ENCODE data around the gene ASCC2. TPM values are rescaled to one million over a fixed set of nuclear protein-coding genes. Genes with fewer than 3 reads are reported as not detected.
"Not testable (repeated sequence)": the region's sequence is repeated elsewhere in the genome, so short reads cannot be mapped to it uniquely, and the experiment has no call there.

The ASCC2 gene
- total RNA-seq, 1 donor from 2014 or later = 58.2 TPM

DNA sequence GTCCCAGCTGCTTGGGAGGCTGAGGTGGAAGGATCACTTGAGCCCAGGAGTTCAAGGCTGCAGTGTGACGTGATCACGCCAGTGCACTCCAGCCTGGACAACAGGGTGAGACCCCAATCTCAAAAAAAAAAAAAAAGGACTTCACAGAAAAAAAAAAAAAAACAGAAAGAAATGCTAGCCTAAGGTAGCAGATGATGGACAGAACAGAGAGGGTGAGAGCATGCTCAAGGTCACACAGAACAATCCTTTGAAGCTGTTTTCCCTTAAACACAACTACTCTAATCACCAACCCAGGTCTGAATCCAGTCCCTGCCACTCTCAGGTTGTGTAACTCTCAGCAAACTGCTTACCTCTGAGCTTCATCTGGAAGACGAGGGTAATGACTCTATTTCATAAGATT lies 81.0 kb downstream of the ASCC2 start:
- Mint-ChIP-seq H3K27me3 (ENCODE audit: low read depth) (no peaks in the 10 kb centered on the region), H3K27ac (no peak overlapping the region), H3K4me3 (no peak overlapping the region), H3K9me3 (no peaks in the 10 kb centered on the region), H3K36me3 (no peaks in the 10 kb centered on the region), H3K4me1 (no peaks in the 10 kb centered on the region)
- TF ChIP-seq, protein P1, sequence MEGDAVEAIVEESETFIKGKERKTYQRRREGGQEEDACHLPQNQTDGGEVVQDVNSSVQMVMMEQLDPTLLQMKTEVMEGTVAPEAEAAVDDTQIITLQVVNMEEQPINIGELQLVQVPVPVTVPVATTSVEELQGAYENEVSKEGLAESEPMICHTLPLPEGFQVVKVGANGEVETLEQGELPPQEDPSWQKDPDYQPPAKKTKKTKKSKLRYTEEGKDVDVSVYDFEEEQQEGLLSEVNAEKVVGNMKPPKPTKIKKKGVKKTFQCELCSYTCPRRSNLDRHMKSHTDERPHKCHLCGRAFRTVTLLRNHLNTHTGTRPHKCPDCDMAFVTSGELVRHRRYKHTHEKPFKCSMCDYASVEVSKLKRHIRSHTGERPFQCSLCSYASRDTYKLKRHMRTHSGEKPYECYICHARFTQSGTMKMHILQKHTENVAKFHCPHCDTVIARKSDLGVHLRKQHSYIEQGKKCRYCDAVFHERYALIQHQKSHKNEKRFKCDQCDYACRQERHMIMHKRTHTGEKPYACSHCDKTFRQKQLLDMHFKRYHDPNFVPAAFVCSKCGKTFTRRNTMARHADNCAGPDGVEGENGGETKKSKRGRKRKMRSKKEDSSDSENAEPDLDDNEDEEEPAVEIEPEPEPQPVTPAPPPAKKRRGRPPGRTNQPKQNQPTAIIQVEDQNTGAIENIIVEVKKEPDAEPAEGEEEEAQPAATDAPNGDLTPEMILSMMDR (IDR thresholded peaks at IDR 0.05; ENCODE audit: unreplicated experiment) = no peak
- DNase-seq (ENCODE audit: low spot score in 2 of 2, unreplicated experiment in 2 of 2) = no peak

DNA sequence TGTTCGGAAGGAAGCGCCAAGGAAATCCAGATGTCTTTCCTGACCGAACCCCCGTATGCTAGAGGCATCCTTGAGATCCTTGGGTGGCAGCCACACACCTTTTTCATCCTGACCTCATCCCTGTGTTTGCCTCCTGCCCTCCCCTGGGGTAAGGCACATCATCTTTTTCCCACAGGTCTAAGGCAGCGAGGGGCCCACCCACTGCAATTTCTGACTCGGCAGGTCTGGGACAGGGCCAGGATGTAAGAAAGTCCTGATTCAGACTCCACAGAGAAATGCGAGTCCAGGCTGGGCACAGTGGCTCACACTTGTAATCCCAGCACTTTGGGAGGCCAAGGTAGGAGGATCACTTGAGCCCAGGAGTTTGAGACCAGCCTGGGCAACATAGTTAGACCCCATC lies 81.7 kb downstream of the ASCC2 start:
- no peak overlapping the region for H3K27ac Mint-ChIP-seq

DNA sequence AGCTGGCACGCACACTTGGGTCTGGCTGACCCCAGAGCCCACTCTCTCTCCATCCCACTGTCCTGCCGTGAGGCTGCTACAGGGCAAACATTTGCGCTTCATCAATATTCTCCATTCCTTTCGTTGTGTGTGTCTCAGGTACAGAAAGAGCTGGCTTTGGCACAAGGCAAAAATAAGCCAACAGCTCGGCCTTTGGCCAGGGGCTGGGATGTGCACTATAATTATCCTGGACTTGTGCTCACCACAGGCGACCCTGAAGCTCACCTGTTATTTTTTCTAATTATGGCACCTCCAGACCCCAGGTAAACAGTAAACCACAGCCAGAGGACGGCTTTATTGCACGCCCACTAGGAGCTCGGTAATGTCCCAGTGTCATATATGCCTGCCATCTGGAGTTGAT lies 82.2 kb downstream of the ASCC2 start:
- no peak overlapping the region for H3K27ac Mint-ChIP-seq

More for the DNA sequence above, 81.7 kb downstream of the ASCC2 start:
- TF ChIP-seq, protein P1 (IDR thresholded peaks at IDR 0.05; ENCODE audit: unreplicated experiment) = no peak
- no peaks in the 10 kb centered on the region for H3K27me3 Mint-ChIP-seq (ENCODE audit: low read depth)
- no peak overlapping the region for H3K4me3 Mint-ChIP-seq
- no peaks in the 10 kb centered on the region for H3K36me3 Mint-ChIP-seq
- H3K9me3 Mint-ChIP-seq = no peaks in the 10 kb centered on the region
- DNase-seq (ENCODE audit: low spot score in 2 of 2, unreplicated experiment in 2 of 2) = no peak
- H3K4me1 Mint-ChIP-seq = no peaks in the 10 kb centered on the region

DNA sequence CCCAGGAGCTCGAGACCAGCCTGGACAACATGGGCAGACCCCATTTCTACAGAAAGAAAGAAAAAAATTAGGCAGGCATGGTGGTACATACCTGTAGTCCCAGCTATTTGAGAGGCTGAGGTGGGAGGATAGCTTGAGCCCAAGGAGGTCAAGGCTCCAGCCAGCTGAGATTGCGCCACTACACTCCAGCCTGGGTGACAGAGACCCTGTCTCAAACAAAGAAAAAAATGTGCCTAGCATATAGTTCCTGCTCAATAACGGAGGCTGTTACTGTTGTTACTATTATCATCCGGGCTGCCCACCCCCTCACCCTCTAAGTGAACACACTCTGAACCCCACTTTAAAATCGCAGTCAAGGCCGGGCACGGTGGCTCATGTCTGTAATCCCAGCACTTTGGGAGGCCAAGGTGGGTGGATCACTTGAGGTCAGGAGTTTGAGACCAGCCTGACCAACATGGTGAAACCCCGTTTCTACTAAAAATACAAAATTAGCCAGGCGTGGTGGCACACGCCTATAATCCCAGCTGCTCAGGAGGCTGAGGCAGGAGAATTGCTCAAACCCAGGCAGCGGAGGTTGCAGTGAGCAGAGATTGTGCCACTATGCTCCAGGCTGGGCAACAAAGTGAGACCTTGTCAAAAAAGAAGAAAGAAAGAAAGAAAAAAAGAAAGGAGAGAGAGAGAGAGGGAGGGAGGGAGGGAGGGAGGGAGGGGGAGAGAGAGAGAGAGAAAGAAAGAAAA lies 83.2 kb downstream of the ASCC2 start:
- DNase-seq (ENCODE audit: low spot score in 2 of 2, unreplicated experiment in 2 of 2); H3K9me3 Mint-ChIP-seq; H3K36me3 Mint-ChIP-seq; H3K27me3 Mint-ChIP-seq (ENCODE audit: low read depth); H3K4me1 Mint-ChIP-seq; H3K4me3 Mint-ChIP-seq; H3K27ac Mint-ChIP-seq: not testable (repeated sequence)

More for the DNA sequence above, 82.2 kb downstream of the ASCC2 start:
- Mint-ChIP-seq H3K9me3 (no peaks in the 10 kb centered on the region), H3K4me3 (no peak overlapping the region), H3K4me1 (no peaks in the 10 kb centered on the region), H3K36me3 (no peaks in the 10 kb centered on the region), H3K27me3 (ENCODE audit: low read depth) (no peaks in the 10 kb centered on the region)
- TF ChIP-seq, protein P1 (IDR thresholded peaks at IDR 0.05; ENCODE audit: unreplicated experiment) = no peak
- DNase-seq (ENCODE audit: low spot score in 2 of 2, unreplicated experiment in 2 of 2) = no peak

DNA sequence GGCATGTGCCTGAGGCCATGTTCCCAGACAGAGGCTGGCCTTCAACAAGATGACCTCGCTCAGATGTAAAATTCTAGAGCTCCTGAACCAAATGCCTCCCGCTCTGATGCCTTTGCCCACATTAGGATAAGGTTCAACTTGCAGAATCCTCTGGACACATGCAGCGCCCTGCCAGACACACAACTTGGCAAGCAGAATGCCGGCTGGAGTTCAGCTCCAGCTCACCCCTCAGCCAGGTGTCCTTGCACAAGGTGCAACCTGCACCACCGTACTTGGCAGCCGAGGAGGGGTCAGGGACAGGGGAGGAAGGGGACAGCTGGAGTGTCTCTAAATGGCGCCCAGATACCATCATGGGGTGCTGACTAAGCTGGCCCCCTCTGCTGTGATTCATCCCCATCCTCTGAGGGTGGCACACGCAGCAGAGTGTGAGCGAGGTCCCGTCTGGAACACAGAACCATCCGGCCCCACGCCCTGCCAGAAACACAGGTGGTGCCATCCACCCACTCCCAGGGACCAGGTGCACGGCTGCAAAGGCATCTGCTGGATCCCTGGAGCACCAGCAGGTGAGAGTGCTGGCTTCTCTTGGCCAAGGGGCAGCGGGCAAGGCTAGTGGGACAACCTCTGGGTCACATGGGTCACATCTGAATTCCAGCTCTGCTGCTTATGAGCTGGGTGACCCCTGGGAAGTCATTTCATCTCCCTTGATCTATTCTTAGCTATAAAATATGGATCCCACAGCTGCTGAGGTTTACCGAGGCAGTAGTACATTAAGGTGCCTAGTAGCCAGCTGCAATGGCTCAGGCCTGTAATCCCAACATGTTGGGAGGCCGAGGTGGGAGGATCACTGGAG lies 84.0 kb downstream of the ASCC2 start:
- Mint-ChIP-seq H3K4me1 (no peaks in the 10 kb centered on the region), H3K4me3 (no peak overlapping the region), H3K27me3 (ENCODE audit: low read depth) (no peaks in the 10 kb centered on the region), H3K36me3 (no peaks in the 10 kb centered on the region), H3K9me3 (no peaks in the 10 kb centered on the region), H3K27ac (no peak overlapping the region)
- DNase-seq (ENCODE audit: low spot score in 2 of 2, unreplicated experiment in 2 of 2) = no peak
- TF ChIP-seq, protein P1 (IDR thresholded peaks at IDR 0.05; ENCODE audit: unreplicated experiment) = no peak

DNA sequence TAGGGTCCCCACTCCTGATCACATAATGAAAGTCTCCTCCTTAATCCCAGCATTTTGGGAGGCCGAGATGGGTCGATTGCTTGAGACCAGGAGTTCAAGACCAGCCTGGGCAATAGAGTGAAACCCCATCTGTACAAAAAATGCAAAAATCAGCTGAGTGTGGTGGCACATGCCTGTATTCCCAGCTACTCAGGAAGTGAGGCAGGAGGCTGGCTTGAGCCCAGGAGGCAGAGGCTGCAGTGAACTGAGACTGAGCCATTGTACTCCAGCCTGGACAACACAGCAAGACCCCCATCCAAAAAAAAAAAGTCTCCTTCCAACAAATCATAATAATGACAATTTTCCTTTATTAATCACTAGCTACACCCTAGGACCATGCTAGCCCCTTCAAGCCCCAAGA lies 86.4 kb downstream of the ASCC2 start:
- TF ChIP-seq, protein P1 (IDR thresholded peaks at IDR 0.05; ENCODE audit: unreplicated experiment) = no peak
- H3K27ac Mint-ChIP-seq = no peak overlapping the region
- no peak for DNase-seq (ENCODE audit: low spot score in 2 of 2, unreplicated experiment in 2 of 2)
- no peak overlapping the region for H3K4me3 Mint-ChIP-seq
- peaks cover 7% of the 10 kb centered on the region for H3K36me3 Mint-ChIP-seq
- no peaks in the 10 kb centered on the region for H3K27me3 Mint-ChIP-seq (ENCODE audit: low read depth)
- H3K4me1 Mint-ChIP-seq = no peaks in the 10 kb centered on the region
- H3K9me3 Mint-ChIP-seq = no peaks in the 10 kb centered on the region
